Immature natural killer cell (primary cell): ENCODE results near the gene IGF1R. TPM values are rescaled to one million over a fixed set of nuclear protein-coding genes. Genes with fewer than 3 reads are reported as not detected.

Experiments used
- DNase-seq, 3 donors: peaks; one replicate each; pipeline ENCODE4 v3.0.0; 2022; ENCODE audit warnings: mixed read lengths in 1 of 3
- H3K27ac Mint-ChIP-seq, 6 donors: one replicate each; pipeline ENCODE4 v1.8.0; 2020; ENCODE audit warnings: mixed read lengths in 6 of 6, mild to moderate bottlenecking in 5 of 6, inconsistent platforms in 4 of 6, moderate library complexity in 3 of 6
- H3K27me3 Mint-ChIP-seq, 3 donors: one replicate each; pipeline ENCODE4 v1.8.0; 2020 to 2021; ENCODE audit warnings: low read depth in 3 of 3, mild to moderate bottlenecking in 3 of 3, mixed read lengths in 3 of 3, moderate library complexity in 3 of 3, inconsistent platforms in 1 of 3
- H3K36me3 Mint-ChIP-seq, 3 donors: one replicate each; pipeline ENCODE4 v1.8.0; 2020; ENCODE audit warnings: mixed read lengths in 3 of 3, inconsistent platforms in 2 of 3, mild to moderate bottlenecking in 2 of 3
- H3K4me1 Mint-ChIP-seq, 2 donors: one replicate each; pipeline ENCODE4 v1.8.0; 2020; ENCODE audit warnings: inconsistent platforms in 2 of 2, mild to moderate bottlenecking in 2 of 2, mixed read lengths in 2 of 2, moderate library complexity in 1 of 2
- H3K4me3 Mint-ChIP-seq, 5 donors: one replicate each; pipeline ENCODE4 v1.8.0; 2020; ENCODE audit warnings: mild to moderate bottlenecking in 5 of 5, mixed read lengths in 5 of 5, inconsistent platforms in 3 of 5, moderate library complexity in 3 of 5
- H3K9me3 Mint-ChIP-seq, 6 donors: one replicate each; pipeline ENCODE4 v1.8.0; 2020; ENCODE audit warnings: mild to moderate bottlenecking in 6 of 6, mixed read lengths in 6 of 6, inconsistent platforms in 4 of 6, moderate library complexity in 3 of 6
- polyA plus RNA-seq, 3 donors: library from polyadenylated mRNA; unstranded; fragments of 300-500 nt; fragmentation: Illumina TruSeq; gene quantifications; one replicate each; pipeline ENCODE4 v1.2.3, GENCODE V29; 2021

The IGF1R gene
- polyA plus RNA-seq, 3 donors from 2014 or later = 1.4 to 4.7 (median 1.4) TPM

DNA sequence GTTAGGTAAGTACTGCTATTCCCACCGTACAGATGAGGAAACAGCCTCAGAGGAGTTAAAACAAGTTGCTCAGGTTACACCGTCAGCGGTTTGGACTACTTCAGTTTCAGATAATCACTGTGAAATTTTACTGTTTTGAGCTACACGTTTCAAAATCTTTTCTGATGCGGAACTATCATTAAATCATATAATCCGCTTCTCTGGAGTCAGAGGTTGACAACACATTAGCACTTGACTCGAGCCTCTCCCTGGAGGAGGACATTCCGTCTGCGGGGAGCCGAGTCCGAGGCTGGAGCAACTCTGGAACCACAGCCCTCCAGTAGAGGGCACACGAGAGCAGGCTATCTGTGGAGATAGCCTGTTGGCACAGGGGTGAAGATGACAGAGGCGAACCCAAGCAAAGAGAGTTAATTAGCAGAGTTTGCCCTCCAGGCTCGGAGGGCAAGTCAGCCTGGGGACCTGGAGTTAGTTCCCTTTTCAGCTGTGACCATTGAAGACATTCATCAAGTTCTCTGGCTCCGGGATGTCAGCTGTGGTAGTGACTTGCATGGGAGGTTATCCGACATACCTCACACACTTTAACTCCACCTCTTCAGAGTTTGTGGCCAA, 131.2 kb downstream of the IGF1R start:
- H3K27me3 Mint-ChIP-seq = peaks cover 0 to 4% (median 0%) of the 10 kb centered on the region in 3 donors
- H3K27ac Mint-ChIP-seq = peak overlapping the region in 2 of 6 donors; percentile 41 to 47
- peaks cover 0 to 1% (median 0%) of the 10 kb centered on the region in 6 donors for H3K9me3 Mint-ChIP-seq
- H3K36me3 Mint-ChIP-seq = no peaks in the 10 kb centered on the region
- H3K4me1 Mint-ChIP-seq = peaks cover 33 to 39% of the 10 kb centered on the region in 2 donors
- peak overlapping the region in 4 of 5 donors; percentile 59 to 75 (median 66) for H3K4me3 Mint-ChIP-seq
- DNase-seq = peak; percentile 62 to 72 (median 66)

GRCh38 chr15:98781838-98782237, 133.5 kb downstream of the IGF1R start:
- H3K9me3 Mint-ChIP-seq = no peaks in the 10 kb centered on the region

GRCh38 chr15:98782801-98783200, 134.5 kb downstream of the IGF1R start:
- H3K4me3 Mint-ChIP-seq = no peak overlapping the region
- no peak overlapping the region for H3K27ac Mint-ChIP-seq
- H3K27me3 Mint-ChIP-seq = peaks cover 0 to 5% (median 0%) of the 10 kb centered on the region in 3 donors
- no peak for DNase-seq
- peaks cover 24 to 36% of the 10 kb centered on the region in 2 donors for H3K4me1 Mint-ChIP-seq
- H3K9me3 Mint-ChIP-seq = peaks cover 0 to 2% (median 0%) of the 10 kb centered on the region in 6 donors
- H3K36me3 Mint-ChIP-seq = no peaks in the 10 kb centered on the region

More at GRCh38 chr15:98781838-98782237, 133.5 kb downstream of the IGF1R start:
- H3K4me3 Mint-ChIP-seq = no peak overlapping the region
- H3K27ac Mint-ChIP-seq = peak overlapping the region in 1 of 6 donors; percentile 13
- DNase-seq = no peak
- peaks cover 0 to 4% (median 0%) of the 10 kb centered on the region in 3 donors for H3K27me3 Mint-ChIP-seq
- H3K36me3 Mint-ChIP-seq = no peaks in the 10 kb centered on the region
- peaks cover 31 to 41% of the 10 kb centered on the region in 2 donors for H3K4me1 Mint-ChIP-seq

GRCh38 chr15:98785431-98785806, 137.1 kb downstream of the IGF1R start:
- Mint-ChIP-seq H3K4me1 (peaks cover 23 to 32% of the 10 kb centered on the region in 2 donors), H3K27me3 (peaks cover 0 to 5% (median 0%) of the 10 kb centered on the region in 3 donors), H3K27ac (no peak overlapping the region), H3K4me3 (no peak overlapping the region), H3K9me3 (peaks cover 0 to 2% (median 0%) of the 10 kb centered on the region in 6 donors), H3K36me3 (no peaks in the 10 kb centered on the region)
- DNase-seq = no peak

- Mint-ChIP-seq H3K4me3 (no peak overlapping the region), H3K36me3 (no peaks in the 10 kb centered on the region), H3K27me3 (peaks cover 0 to 5% (median 0%) of the 10 kb centered on the region in 3 donors), H3K4me1 (peaks cover 26 to 38% of the 10 kb centered on the region in 2 donors), H3K9me3 (peaks cover 0 to 2% (median 0%) of the 10 kb centered on the region in 6 donors), H3K27ac (peak overlapping the region in 1 of 6 donors; percentile 50)
- no peak for DNase-seq
Observed at GRCh38 chr15:98785807-98786621, 137.7 kb downstream of the IGF1R start.

GRCh38 chr15:98786717-98787116, 138.4 kb downstream of the IGF1R start:
- DNase-seq = no peak
- Mint-ChIP-seq H3K27ac (no peak overlapping the region), H3K36me3 (no peaks in the 10 kb centered on the region), H3K9me3 (peaks cover 0 to 2% (median 0%) of the 10 kb centered on the region in 6 donors), H3K27me3 (peaks cover 0 to 5% (median 0%) of the 10 kb centered on the region in 3 donors), H3K4me3 (no peak overlapping the region), H3K4me1 (peaks cover 26 to 44% of the 10 kb centered on the region in 2 donors)

DNA sequence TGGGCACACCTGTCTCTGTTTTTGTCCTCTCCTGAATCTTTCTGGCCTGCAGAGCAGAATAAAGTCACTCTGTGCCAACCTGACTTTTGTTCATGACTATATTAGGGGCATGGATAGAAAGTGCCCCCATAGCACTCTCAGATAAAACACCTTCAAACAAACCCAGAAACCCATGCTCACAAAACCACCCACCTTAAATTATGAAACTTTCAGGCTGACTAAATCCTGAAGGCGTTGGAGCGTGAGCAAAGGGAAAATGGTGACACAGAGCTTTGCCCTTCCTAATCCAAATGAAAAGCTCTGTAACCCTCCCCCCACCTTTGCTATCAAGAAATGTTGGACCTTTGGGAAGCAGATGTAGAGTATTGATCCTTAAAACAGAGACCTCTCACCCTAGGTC, 138.9 kb downstream of the IGF1R start:
- H3K27ac Mint-ChIP-seq = no peak overlapping the region
- H3K4me3 Mint-ChIP-seq = no peak overlapping the region
- peaks cover 26 to 44% of the 10 kb centered on the region in 2 donors for H3K4me1 Mint-ChIP-seq
- no peak for DNase-seq
- peaks cover 0 to 5% (median 0%) of the 10 kb centered on the region in 3 donors for H3K27me3 Mint-ChIP-seq
- peaks cover 0 to 2% (median 0%) of the 10 kb centered on the region in 6 donors for H3K9me3 Mint-ChIP-seq
- no peaks in the 10 kb centered on the region for H3K36me3 Mint-ChIP-seq

DNA sequence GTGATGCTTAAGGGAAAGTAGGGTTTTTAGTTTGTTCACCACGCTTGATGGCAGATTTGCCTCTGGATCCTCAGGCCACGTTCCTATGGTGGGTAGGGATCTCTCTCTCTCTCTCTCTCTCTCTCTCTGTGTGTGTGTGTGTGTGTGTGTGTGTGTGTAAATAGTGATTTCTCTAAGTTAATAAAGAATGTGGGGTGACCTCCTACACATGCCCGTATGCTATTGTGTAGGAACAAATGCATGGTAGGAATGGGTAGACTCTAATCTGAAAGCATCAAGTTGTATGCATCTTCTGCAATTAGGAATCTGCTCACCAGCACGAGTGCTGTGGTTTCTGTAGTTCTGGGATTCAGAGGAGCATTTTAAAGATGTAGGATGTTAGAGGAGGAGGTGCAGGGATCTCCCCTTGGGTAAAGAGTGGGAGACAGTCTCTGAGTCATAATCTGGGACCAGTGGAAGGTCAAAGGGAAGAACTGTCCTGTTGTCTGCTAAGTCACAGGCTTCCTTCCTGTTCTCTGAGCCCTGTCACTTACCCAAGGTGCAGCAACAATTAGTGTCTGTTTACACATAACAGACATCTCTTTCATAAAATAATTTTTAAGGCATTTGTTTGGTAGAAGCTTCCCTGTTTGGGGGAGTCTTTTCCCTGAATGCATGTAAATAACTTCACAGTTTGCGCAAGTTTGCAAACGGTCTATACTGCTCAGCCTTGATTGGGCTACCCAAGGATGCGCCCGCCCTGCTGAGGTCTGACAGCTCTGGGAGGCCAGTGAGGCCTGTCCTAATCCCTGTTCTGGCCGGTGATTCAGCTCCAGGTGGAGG, 139.8 kb downstream of the IGF1R start:
- peak overlapping the region in 2 of 6 donors; percentile 33 to 46 for H3K27ac Mint-ChIP-seq
- peaks cover 0 to 5% (median 0%) of the 10 kb centered on the region in 3 donors for H3K27me3 Mint-ChIP-seq
- H3K4me3 Mint-ChIP-seq = no peak overlapping the region
- DNase-seq = no peak
- H3K36me3 Mint-ChIP-seq = no peaks in the 10 kb centered on the region
- H3K9me3 Mint-ChIP-seq = peaks cover 0 to 2% (median 0%) of the 10 kb centered on the region in 6 donors
- H3K4me1 Mint-ChIP-seq = peaks cover 26 to 44% of the 10 kb centered on the region in 2 donors

DNA sequence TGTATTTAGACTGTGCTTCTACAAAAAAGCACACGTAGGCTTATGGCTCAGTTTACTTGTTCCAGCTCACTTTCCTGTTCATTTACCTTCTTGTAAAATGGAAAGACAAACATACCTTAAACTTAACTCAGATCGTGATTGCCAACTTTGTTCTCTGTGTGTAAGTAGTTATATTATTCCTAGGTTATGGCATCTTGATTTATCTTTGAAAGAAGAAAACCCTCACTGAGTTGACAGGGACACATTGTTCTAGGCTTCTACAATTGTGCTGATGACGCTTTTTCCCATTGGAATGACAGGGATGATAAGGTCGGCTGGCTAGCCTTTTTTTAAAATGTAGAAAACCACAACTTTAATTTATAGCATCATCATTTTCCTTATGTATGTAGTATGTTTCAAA, 140.7 kb downstream of the IGF1R start:
- Mint-ChIP-seq H3K27ac (no peak overlapping the region), H3K4me3 (no peak overlapping the region), H3K4me1 (peaks cover 26 to 44% of the 10 kb centered on the region in 2 donors), H3K36me3 (no peaks in the 10 kb centered on the region), H3K9me3 (peaks cover 0 to 2% (median 0%) of the 10 kb centered on the region in 6 donors), H3K27me3 (peaks cover 0 to 5% (median 0%) of the 10 kb centered on the region in 3 donors)
- no peak for DNase-seq

GRCh38 chr15:98790270-98790669, 141.9 kb downstream of the IGF1R start:
- H3K4me3 Mint-ChIP-seq = no peak overlapping the region
- peaks cover 26 to 43% of the 10 kb centered on the region in 2 donors for H3K4me1 Mint-ChIP-seq
- peaks cover 0 to 5% (median 0%) of the 10 kb centered on the region in 3 donors for H3K27me3 Mint-ChIP-seq
- no peak overlapping the region for H3K27ac Mint-ChIP-seq
- no peaks in the 10 kb centered on the region for H3K36me3 Mint-ChIP-seq
- DNase-seq = no peak
- peaks cover 0 to 2% (median 0%) of the 10 kb centered on the region in 6 donors for H3K9me3 Mint-ChIP-seq

DNA sequence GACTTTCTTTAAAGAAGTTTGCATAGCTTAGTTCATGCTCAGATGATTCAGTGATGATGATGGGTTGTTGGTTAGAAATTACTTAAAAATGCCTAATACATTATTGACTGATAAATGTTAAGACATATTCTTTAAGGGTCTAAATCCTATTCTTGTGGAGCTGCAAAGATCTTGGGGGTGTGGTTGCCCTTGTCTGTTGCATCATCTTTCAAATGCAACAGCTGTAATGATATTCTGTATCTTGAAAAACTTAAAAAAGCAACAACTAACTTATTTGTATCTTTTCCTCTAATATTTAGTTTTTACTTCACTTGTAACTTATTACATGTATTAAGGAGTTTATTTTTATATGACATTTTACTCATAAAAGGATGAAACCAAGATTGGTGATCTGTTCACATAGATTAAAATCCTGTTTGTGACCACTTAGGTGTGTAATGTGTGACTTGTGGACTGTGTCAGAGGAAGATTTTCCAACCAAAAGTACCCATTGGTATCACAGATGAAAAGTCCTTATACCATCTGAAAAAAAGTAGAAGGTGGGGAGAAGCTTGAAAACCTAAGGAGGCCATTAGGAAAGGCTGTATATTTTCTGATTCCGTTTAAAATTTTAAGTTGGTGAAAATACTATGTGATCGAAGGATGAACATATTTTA, 142.8 kb downstream of the IGF1R start:
- Mint-ChIP-seq H3K36me3 (no peaks in the 10 kb centered on the region), H3K27ac (no peak overlapping the region), H3K27me3 (peaks cover 0 to 5% (median 0%) of the 10 kb centered on the region in 3 donors), H3K9me3 (peaks cover 0 to 2% (median 0%) of the 10 kb centered on the region in 6 donors), H3K4me1 (peaks cover 20 to 34% of the 10 kb centered on the region in 2 donors), H3K4me3 (no peak overlapping the region)
- DNase-seq = no peak

GRCh38 chr15:98792117-98792516, 143.8 kb downstream of the IGF1R start:
- H3K4me3 Mint-ChIP-seq = no peak overlapping the region
- H3K36me3 Mint-ChIP-seq = no peaks in the 10 kb centered on the region
- no peak overlapping the region for H3K27ac Mint-ChIP-seq
- H3K9me3 Mint-ChIP-seq = peaks cover 0 to 2% (median 0%) of the 10 kb centered on the region in 6 donors
- DNase-seq = no peak
- H3K4me1 Mint-ChIP-seq = peaks cover 18 to 29% of the 10 kb centered on the region in 2 donors
- peaks cover 0 to 5% (median 0%) of the 10 kb centered on the region in 3 donors for H3K27me3 Mint-ChIP-seq

DNA sequence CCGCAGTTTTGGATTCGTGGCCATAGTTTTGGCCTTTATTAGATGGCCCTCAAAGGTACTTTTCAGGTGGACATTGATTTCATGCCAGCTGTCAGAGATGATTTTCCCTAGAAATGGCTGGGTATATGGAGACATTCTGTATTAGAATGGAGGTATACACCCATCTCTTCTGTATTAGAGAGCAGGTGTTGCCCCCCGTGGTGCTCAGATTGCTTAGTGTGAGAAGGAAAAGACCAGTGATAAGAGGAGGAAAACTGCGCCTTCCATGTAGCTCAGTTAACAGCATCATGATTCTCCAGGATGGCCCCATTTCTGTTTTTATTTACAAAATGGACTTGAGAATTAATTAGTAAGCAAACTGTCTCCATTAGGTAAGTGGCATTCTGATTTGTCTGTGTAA, 145.9 kb downstream of the IGF1R start:
- Mint-ChIP-seq H3K27ac (no peak overlapping the region), H3K4me3 (no peak overlapping the region), H3K9me3 (no peaks in the 10 kb centered on the region), H3K27me3 (peaks cover 0 to 3% (median 0%) of the 10 kb centered on the region in 3 donors), H3K4me1 (peaks cover 7 to 15% of the 10 kb centered on the region in 2 donors), H3K36me3 (no peaks in the 10 kb centered on the region)
- no peak for DNase-seq
